Liver (tissue), 9 donors: Measurements from ENCODE around the gene XRRA1. TPM values are rescaled to one million over a fixed set of nuclear protein-coding genes. Genes with fewer than 3 reads are reported as not detected.

Experiments used
- DNase-seq: peaks from one replicate; pipeline ENCODE4 v3.0.0-alpha.2; 2017; ENCODE audit warnings: low spot score
- H3K27ac ChIP-seq, 2 donors: one replicate each; pipeline ENCODE4 v1.7.0; 2013; ENCODE audit warnings: inconsistent platforms in 2 of 2, low read length in 2 of 2, control low read depth in 1 of 2, low read depth in 1 of 2, mild to moderate bottlenecking in 1 of 2
- H3K27me3 ChIP-seq, 4 donors: one replicate each; pipeline versions ENCODE4 v1.6.1 to v1.7.0; 2013; ENCODE audit warnings: low read length in 3 of 4, inconsistent platforms in 1 of 4, mild to moderate bottlenecking in 1 of 4, moderate library complexity in 1 of 4; ENCODE audit not compliant: control insufficient read depth in 4 of 4, insufficient read depth in 4 of 4
- H3K36me3 ChIP-seq, 4 donors: one replicate each; pipeline versions ENCODE4 v1.6.1 to v1.7.0; 2013; ENCODE audit warnings: low read length in 3 of 4, mild to moderate bottlenecking in 3 of 4, low read depth in 1 of 4, moderate library complexity in 1 of 4; ENCODE audit not compliant: control insufficient read depth in 4 of 4, insufficient read depth in 3 of 4
- H3K4me1 ChIP-seq, 4 donors: one replicate each; pipeline versions ENCODE4 v1.6.1 to v1.7.0; 2013; ENCODE audit warnings: low read length in 3 of 4, mild to moderate bottlenecking in 3 of 4, moderate library complexity in 1 of 4; ENCODE audit not compliant: control insufficient read depth in 4 of 4, insufficient read depth in 4 of 4
- H3K4me3 ChIP-seq, 3 donors: one replicate each; pipeline versions ENCODE4 v1.6.1 to v1.7.0; 2013; ENCODE audit warnings: low read length in 3 of 3, control low read depth in 1 of 3, low read depth in 1 of 3, mild to moderate bottlenecking in 1 of 3
- H3K9ac ChIP-seq, 2 donors: one replicate each; pipeline ENCODE4 v1.7.0; 2013; ENCODE audit warnings: low read length in 2 of 2, mild to moderate bottlenecking in 2 of 2, moderate library complexity in 2 of 2, control low read depth in 1 of 2, low read depth in 1 of 2
- H3K9me3 ChIP-seq, 4 donors: one replicate each; pipeline versions ENCODE4 v1.6.1 to v1.7.0; 2013; ENCODE audit warnings: low read length in 3 of 4; ENCODE audit not compliant: control insufficient read depth in 4 of 4
- CTCF ChIP-seq: fragments of 150-350 bp; IDR thresholded peaks from 2 replicates; pipeline ENCODE4 v1.5.1; 2017; ENCODE audit warnings: improper control_type of control experiment, low read depth, low read length; ENCODE audit not compliant: missing input control
- FOXA1 ChIP-seq: IDR thresholded peaks from 2 replicates; pipeline ENCODE4 v1.6.1; 2016; ENCODE audit warnings: antibody characterized with exemption
- FOXA2 ChIP-seq: IDR thresholded peaks from 2 replicates; pipeline ENCODE4 v1.6.1; 2016; ENCODE audit warnings: antibody characterized with exemption
- HNF4G ChIP-seq: IDR thresholded peaks from 2 replicates; pipeline ENCODE4 v1.6.1; 2016; ENCODE audit warnings: antibody characterized with exemption
- MAX ChIP-seq: IDR thresholded peaks from 2 replicates; pipeline ENCODE4 v1.6.1; 2016; ENCODE audit warnings: antibody characterized with exemption
- RAD21 ChIP-seq, 2 donors: IDR thresholded peaks; 2 replicates each; pipeline ENCODE4 v1.6.1; 2016; ENCODE audit warnings: antibody characterized with exemption in 2 of 2, mild to moderate bottlenecking in 2 of 2
- REST ChIP-seq: IDR thresholded peaks from 2 replicates; pipeline ENCODE4 v1.6.1; 2016; ENCODE audit warnings: antibody characterized with exemption, mild to moderate bottlenecking
- RXRA ChIP-seq, 2 donors: IDR thresholded peaks; 2 replicates each; pipeline ENCODE4 v1.6.1; 2017 to 2018; ENCODE audit warnings: antibody characterized with exemption in 2 of 2, mild to moderate bottlenecking in 1 of 2
- ZBTB33 ChIP-seq: IDR thresholded peaks from 2 replicates; pipeline ENCODE4 v1.6.1; 2016; ENCODE audit warnings: antibody characterized with exemption
- WGBS: extraction: QIAGEN DNeasy Blood & Tissue Kit; methylation state at CpG from one replicate; pipeline ENCODE4 v1.1.7; 2013; 5-methylcytosine and 5-hydroxymethylcytosine counted together
- polyA plus RNA-seq, 2 donors: library from polyadenylated mRNA; stranded (reverse) in 1 of 2; unstranded in 1 of 2; fragments of 200-250 nt in 1 of 2; fragments of >200 nt in 1 of 2; fragmentation: Nextera tagmentation in 1 of 2; extraction: Ambion mirVana in 1 of 2; gene quantifications; one replicate each; pipeline versions ENCODE4 v1.2.1 to v1.2.3, GENCODE V29; 2013 to 2015
- total RNA-seq, 2 donors: library from RNA; depleted of rRNA; stranded (reverse); fragments of >200 nt; gene quantifications; one replicate each; pipeline ENCODE4 v1.2.3, GENCODE V29; 2014
- donor health status: healthy.
- donor health status: healthy.
- donor health status: healthy.
- donor health status: healthy.
- donor health status: healthy.

Gene XRRA1
- total and polyA plus RNA-seq, 4 donors: 3.8 to 11.6 (median 5.6) TPM

- TF ChIP-seq MAX (no peak), ZBTB33 (no peak), FOXA2 (no peak)
Measured at GRCh38 chr11:74957937-74958629, 9.2 kb upstream of the XRRA1 start (continued).

GRCh38 chr11:74956397-74957015, 7.6 kb upstream of the XRRA1 start:
- WGBS: 83% methylated on average over 4 of the region's 4 CpGs

GRCh38 chr11:74954199-74954598, 5.3 kb upstream of the XRRA1 start:
- Histone ChIP-seq H3K27ac (no peak overlapping the region), H3K27me3 (no peaks in the 10 kb centered on the region), H3K9ac (no peak overlapping the region), H3K4me3 (no peak overlapping the region), H3K36me3 (peaks cover 0 to 5% (median 1%) of the 10 kb centered on the region in 4 donors), H3K9me3 (no peaks in the 10 kb centered on the region), H3K4me1 (peaks cover 7 to 21% (median 14%) of the 10 kb centered on the region in 4 donors)
- no peak for DNase-seq
- WGBS: 95% methylated on average over 1 of the region's 1 CpG
- TF ChIP-seq CTCF: no peak
- no peak for TF ChIP-seq FOXA2
- no peak for TF ChIP-seq MAX
- TF ChIP-seq REST: no peak
- TF ChIP-seq FOXA1: no peak

More at GRCh38 chr11:74956397-74957015, 7.6 kb upstream of the XRRA1 start:
- Histone ChIP-seq H3K9me3 (no peaks in the 10 kb centered on the region), H3K9ac (no peak overlapping the region), H3K4me1 (peaks cover 0 to 2% (median under 1%) of the 10 kb centered on the region in 4 donors), H3K36me3 (peaks cover 0 to 5% (median 1%) of the 10 kb centered on the region in 4 donors), H3K4me3 (no peak overlapping the region), H3K27me3 (no peaks in the 10 kb centered on the region), H3K27ac (no peak overlapping the region)
- no peak for DNase-seq
- TF ChIP-seq RXRA (IDR thresholded peaks at IDR 0.05): no peak
- no peak for TF ChIP-seq HNF4G
- TF ChIP-seq RAD21 (IDR thresholded peaks at IDR 0.05): no peak
